MCF 10A (cell line): ENCODE results near the gene TMEM174. TPM values are rescaled to one million over a fixed set of nuclear protein-coding genes. Genes with fewer than 3 reads are reported as not detected.

Source experiments
- BruUV-seq: library from RNA; stranded (reverse); fragments of 400-500 nt; replicated peaks from 2 replicates; lab custom pipeline; 2021; lab: Mats Ljungman, UMichigan
- CTCF ChIA-PET: fragments of 300-600 bp; sonication (Branson Sonifier 250); formaldehyde crosslinking; extraction: SDS; loops from one replicate; lab custom pipeline; 2021; ENCODE audit warnings: antibody characterized with exemption, inconsistent platforms; lab: Yijun Ruan, JAX
- POLR2A ChIA-PET: fragments of 300-600, 350-650 bp; sonication (Branson Sonifier 250); formaldehyde crosslinking; extraction: SDS; loops from one replicate; lab custom pipeline; 2020; ENCODE audit warnings: antibody characterized with exemption, inconsistent platforms; lab: Yijun Ruan, JAX
- DNase-seq: peaks from one replicate; pipeline ENCODE4 v3.0.0-alpha.2; 2018; ENCODE audit not compliant: unreplicated experiment
- H3K27ac Mint-ChIP-seq: one replicate; pipeline ENCODE4 v1.8.0; 2022; ENCODE audit warnings: mild to moderate bottlenecking, low read depth, mixed read lengths; ENCODE audit not compliant: unreplicated experiment
- H3K27me3 Mint-ChIP-seq: one replicate; pipeline ENCODE4 v1.8.0; 2022; ENCODE audit warnings: mixed read lengths; ENCODE audit not compliant: insufficient read depth, unreplicated experiment
- H3K36me3 Mint-ChIP-seq: one replicate; pipeline ENCODE4 v1.8.0; 2022; ENCODE audit warnings: mild to moderate bottlenecking, moderate library complexity, mixed read lengths; ENCODE audit not compliant: insufficient read depth, unreplicated experiment
- H3K4me1 Mint-ChIP-seq: one replicate; pipeline ENCODE4 v1.8.0; 2022; ENCODE audit warnings: mixed read lengths; ENCODE audit not compliant: insufficient read depth, unreplicated experiment
- H3K4me3 Mint-ChIP-seq: one replicate; pipeline ENCODE4 v1.8.0; 2022; ENCODE audit warnings: mild to moderate bottlenecking, moderate library complexity, mixed read lengths; ENCODE audit not compliant: unreplicated experiment
- H3K9me3 Mint-ChIP-seq: one replicate; pipeline ENCODE4 v1.8.0; 2022; ENCODE audit warnings: mixed read lengths; ENCODE audit not compliant: unreplicated experiment
- intact Hi-C: fragments of 100-400 bp; cut with micrococcal nuclease; formaldehyde crosslinking; loops from 2 replicates; pipeline ENCODE4 v1.14.1; 2022
- total RNA-seq: library from RNA; stranded (reverse); gene quantifications from 2 replicates; pipeline ENCODE4 v1.2.3, GENCODE V29; 2022
- TF ChIP-seq, protein P1 (sequence below): fragments of 200-600 bp; IDR thresholded peaks from one replicate; pipeline ENCODE4 v1.8.0; 2022; ENCODE audit warnings: antibody characterized with exemption, mild to moderate bottlenecking; ENCODE audit not compliant: unreplicated experiment

TMEM174 gene
- total RNA-seq, 1 experiment from 2014 or later, result not detected

DNA sequence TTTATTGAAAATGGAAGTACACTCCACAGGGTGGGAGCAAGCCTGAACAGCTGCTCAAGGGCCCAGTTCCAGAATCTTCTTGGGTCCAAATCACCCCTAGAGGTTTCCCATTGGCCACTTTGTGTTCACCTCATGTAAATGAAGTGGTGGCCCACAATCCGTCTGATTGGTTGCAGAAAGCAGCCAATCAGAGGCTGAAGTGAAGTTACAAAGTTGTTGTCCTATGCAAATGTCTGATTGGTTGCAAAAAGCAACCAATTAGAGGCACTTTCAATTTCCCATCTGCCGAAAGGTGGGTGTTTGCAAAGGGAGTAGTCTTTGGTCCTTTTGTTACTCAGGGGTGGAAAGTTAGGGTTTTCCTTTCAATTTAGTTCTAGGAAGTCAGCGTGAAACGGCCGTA, 43.9 kb upstream of the TMEM174 start:
- CTCF ChIA-PET, result no interaction called here
- TF ChIP-seq, protein P1, sequence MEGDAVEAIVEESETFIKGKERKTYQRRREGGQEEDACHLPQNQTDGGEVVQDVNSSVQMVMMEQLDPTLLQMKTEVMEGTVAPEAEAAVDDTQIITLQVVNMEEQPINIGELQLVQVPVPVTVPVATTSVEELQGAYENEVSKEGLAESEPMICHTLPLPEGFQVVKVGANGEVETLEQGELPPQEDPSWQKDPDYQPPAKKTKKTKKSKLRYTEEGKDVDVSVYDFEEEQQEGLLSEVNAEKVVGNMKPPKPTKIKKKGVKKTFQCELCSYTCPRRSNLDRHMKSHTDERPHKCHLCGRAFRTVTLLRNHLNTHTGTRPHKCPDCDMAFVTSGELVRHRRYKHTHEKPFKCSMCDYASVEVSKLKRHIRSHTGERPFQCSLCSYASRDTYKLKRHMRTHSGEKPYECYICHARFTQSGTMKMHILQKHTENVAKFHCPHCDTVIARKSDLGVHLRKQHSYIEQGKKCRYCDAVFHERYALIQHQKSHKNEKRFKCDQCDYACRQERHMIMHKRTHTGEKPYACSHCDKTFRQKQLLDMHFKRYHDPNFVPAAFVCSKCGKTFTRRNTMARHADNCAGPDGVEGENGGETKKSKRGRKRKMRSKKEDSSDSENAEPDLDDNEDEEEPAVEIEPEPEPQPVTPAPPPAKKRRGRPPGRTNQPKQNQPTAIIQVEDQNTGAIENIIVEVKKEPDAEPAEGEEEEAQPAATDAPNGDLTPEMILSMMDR, result no peak
- no peaks in the 10 kb centered on the region for H3K9me3 Mint-ChIP-seq
- no peaks in the 10 kb centered on the region for H3K27me3 Mint-ChIP-seq
- intact Hi-C loops, result no loop called here
- POLR2A ChIA-PET, result no interaction called here
- no peaks in the 10 kb centered on the region for H3K4me1 Mint-ChIP-seq
- no peak overlapping the region for H3K4me3 Mint-ChIP-seq
- no peak overlapping the region for H3K27ac Mint-ChIP-seq
- no TSS peak for BruUV-seq
- no peaks in the 10 kb centered on the region for H3K36me3 Mint-ChIP-seq
- no peak for DNase-seq

DNA sequence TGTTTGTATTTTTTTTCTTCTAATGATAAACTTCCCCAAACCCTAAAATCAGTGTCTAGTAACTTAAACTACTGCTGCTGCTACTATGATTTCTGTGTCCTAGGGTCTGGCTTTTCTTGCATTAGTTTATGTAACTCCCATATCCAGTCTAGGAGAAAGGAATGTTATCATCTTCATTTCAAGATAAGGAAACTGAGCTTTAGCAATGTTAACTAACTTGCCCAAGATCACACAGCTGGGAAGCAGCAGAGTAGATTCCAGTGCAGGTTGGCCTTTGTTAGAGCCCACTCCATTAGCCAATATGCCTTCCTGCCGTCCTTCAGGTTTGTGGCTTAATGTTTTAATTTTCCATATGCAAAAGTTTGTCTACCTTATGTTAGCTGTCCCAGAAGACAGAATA, 42.2 kb upstream of the TMEM174 start:
- Mint-ChIP-seq H3K4me1 (peaks cover 5% of the 10 kb centered on the region), H3K4me3 (no peak overlapping the region), H3K9me3 (no peaks in the 10 kb centered on the region), H3K36me3 (no peaks in the 10 kb centered on the region), H3K27ac (no peak overlapping the region), H3K27me3 (no peaks in the 10 kb centered on the region)
- BruUV-seq, result no TSS peak
- TF ChIP-seq, protein P1, result no peak
- intact Hi-C loops, result loop anchor here (10.0 kb wide), 1 partner anchor 84 kb away; no protein-coding TSS in a partner anchor
- ChIA-PET POLR2A (interaction anchor here (0.8 kb wide), 1 partner anchor 8 kb away, joined by 3 read pairs; no protein-coding TSS in a partner anchor), CTCF (interaction anchor here (0.7 kb wide), 1 partner anchor 48 kb away, joined by 3 read pairs; no protein-coding TSS in a partner anchor)
- no peak for DNase-seq

DNA sequence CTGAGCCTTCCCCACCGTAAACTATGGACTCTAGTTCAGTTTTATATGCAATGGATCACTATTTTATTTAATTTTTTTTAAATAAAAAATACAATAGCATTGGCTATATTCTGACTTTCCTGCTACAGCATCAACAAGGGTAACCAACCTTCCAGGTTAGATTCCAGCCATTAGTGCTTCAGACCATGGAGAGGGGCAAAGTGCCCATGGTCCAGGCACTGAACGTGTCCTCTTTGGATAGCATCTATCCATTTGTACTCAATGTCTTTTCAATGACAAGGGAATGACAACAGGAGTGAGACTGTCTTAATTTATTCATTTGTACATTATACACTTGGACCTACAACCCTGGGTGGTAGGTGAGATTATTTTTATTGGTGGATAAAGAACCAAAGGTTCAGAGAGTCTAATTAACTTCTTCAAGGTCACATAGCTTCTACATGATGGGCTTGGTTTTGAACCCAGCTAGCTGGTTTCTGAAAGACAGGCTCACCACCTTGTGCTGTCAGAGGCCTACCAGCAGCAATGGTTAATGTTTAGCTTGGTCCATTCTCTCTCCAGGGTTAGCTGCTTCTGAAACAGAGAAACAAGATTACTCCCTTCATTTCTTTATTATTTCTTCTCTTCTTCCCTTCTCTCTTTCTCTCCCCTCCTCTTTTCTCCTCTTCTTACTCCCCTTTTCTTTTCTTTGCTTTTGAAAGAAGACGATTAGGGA, 41.1 kb upstream of the TMEM174 start:
- TF ChIP-seq, protein P1, result no peak
- CTCF ChIA-PET, result interaction anchor here (0.7 to 0.8 kb wide), 2 partner anchors 49 to 319 kb away, joined by 3 to 4 read pairs; no protein-coding TSS in a partner anchor
- H3K4me1 Mint-ChIP-seq, result peaks cover 6% of the 10 kb centered on the region
- BruUV-seq, result no TSS peak
- H3K4me3 Mint-ChIP-seq, result no peak overlapping the region
- POLR2A ChIA-PET, result no interaction called here
- H3K9me3 Mint-ChIP-seq, result no peaks in the 10 kb centered on the region
- no peaks in the 10 kb centered on the region for H3K27me3 Mint-ChIP-seq
- DNase-seq, result no peak
- H3K27ac Mint-ChIP-seq, result no peak overlapping the region
- intact Hi-C loops, result loop anchor here (10.0 kb wide), 1 partner anchor 83 kb away; no protein-coding TSS in a partner anchor
- H3K36me3 Mint-ChIP-seq, result no peaks in the 10 kb centered on the region

DNA sequence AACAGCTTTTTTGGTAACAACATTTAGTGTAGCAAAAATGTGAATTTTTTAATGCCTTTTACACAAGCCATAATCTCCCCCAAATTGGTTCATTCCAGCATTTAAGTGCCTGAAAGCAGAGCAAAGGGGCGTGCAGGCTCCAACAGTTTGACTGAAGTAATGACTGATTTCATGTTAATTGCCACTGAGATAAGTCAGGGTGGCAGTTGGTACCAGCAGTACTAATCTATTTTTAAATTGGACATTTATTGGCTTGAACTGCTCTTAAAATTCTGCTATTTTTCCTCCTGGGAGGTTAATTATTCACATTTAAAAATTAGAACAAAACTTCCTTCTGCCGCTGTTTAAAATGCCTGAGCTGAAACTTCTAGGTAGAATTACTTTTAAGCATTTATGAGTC, 40.2 kb upstream of the TMEM174 start:
- no TSS peak for BruUV-seq
- H3K27ac Mint-ChIP-seq, result no peak overlapping the region
- TF ChIP-seq, protein P1, result no peak
- no peaks in the 10 kb centered on the region for H3K9me3 Mint-ChIP-seq
- peaks cover 6% of the 10 kb centered on the region for H3K4me1 Mint-ChIP-seq
- no peak for DNase-seq
- CTCF ChIA-PET, result interaction anchor here (0.7 to 1.1 kb wide), 4 partner anchors 36 to 319 kb away, joined by 3 to 6 read pairs (median 4); no protein-coding TSS in a partner anchor
- intact Hi-C loops, result loop anchor here (10.0 kb wide), 1 partner anchor 82 kb away; no protein-coding TSS in a partner anchor
- no peak overlapping the region for H3K4me3 Mint-ChIP-seq
- POLR2A ChIA-PET, result no interaction called here
- no peaks in the 10 kb centered on the region for H3K36me3 Mint-ChIP-seq
- no peaks in the 10 kb centered on the region for H3K27me3 Mint-ChIP-seq
